Suppressor macrophage treated with lipopolysaccharide for 1 hour (primary cell): ENCODE measurements around the gene COPS8.

ENCODE experiments used
- DNase-seq, 3 donors: peaks; one replicate each; pipeline ENCODE4 v3.0.0-alpha.2; 2020 to 2022

COPS8 gene

GRCh38 chr2:237085248-237086221, at the start of gene COPS8:
TSS of gene COPS8 (plus strand) at chr2:237085889. CDS start at chr2:237085965, 76 bp downstream.
- peak; percentile 96 to 98 (median 98) for DNase-seq

GRCh38 chr2:237039301-237040031, 46.2 kb upstream of the COPS8 start:
- DNase-seq, result no peak

- no peak for DNase-seq
Measured at GRCh38 chr2:237041231-237041630, 44.5 kb upstream of the COPS8 start.

GRCh38 chr2:237042101-237042500, 43.6 kb upstream of the COPS8 start:
- DNase-seq, result no peak

- DNase-seq, result no peak
Measured at GRCh38 chr2:237043866-237044265, 41.8 kb upstream of the COPS8 start.

- DNase-seq, result no peak
Measured at GRCh38 chr2:237044281-237044680, 41.4 kb upstream of the COPS8 start.

- no peak for DNase-seq
Measured at GRCh38 chr2:237045449-237045848, 40.2 kb upstream of the COPS8 start.

- no peak for DNase-seq
Measured at GRCh38 chr2:237048595-237048994, 37.1 kb upstream of the COPS8 start.

GRCh38 chr2:237051861-237052260, 33.8 kb upstream of the COPS8 start:
- DNase-seq, result no peak

GRCh38 chr2:237053066-237053465, 32.6 kb upstream of the COPS8 start:
- no peak for DNase-seq

- DNase-seq, result no peak
Measured at GRCh38 chr2:237055386-237056100, 30.1 kb upstream of the COPS8 start.

- no peak for DNase-seq
Measured at GRCh38 chr2:237056287-237056875, 29.3 kb upstream of the COPS8 start.

- no peak for DNase-seq
Measured at GRCh38 chr2:237057107-237057506, 28.6 kb upstream of the COPS8 start.

GRCh38 chr2:237057893-237058300, 27.8 kb upstream of the COPS8 start:
- no peak for DNase-seq

GRCh38 chr2:237058423-237058822, 27.3 kb upstream of the COPS8 start:
- no peak for DNase-seq

GRCh38 chr2:237059155-237059875, 26.4 kb upstream of the COPS8 start:
- no peak for DNase-seq

- DNase-seq, result peak; percentile 63 to 65 (median 65)
Measured at GRCh38 chr2:237060534-237061312, 25.0 kb upstream of the COPS8 start.

- no peak for DNase-seq
Measured at GRCh38 chr2:237061356-237061755, 24.3 kb upstream of the COPS8 start.

- no peak for DNase-seq
Measured at GRCh38 chr2:237062585-237062984, 23.1 kb upstream of the COPS8 start.

GRCh38 chr2:237064203-237065070, 21.3 kb upstream of the COPS8 start:
- no peak for DNase-seq
